COLO668 (cell line): ENCODE results near the gene CRHBP.
"Not testable (repeated sequence)": the region's sequence is repeated elsewhere in the genome, so short reads cannot be mapped to it uniquely, and the experiment has no call there.

Experiments used
- DNase-seq: peaks from one replicate; lab custom pipeline; 2025; ENCODE audit not compliant: unreplicated experiment; lab: John Stamatoyannopoulos, UW

Gene CRHBP, protein sequence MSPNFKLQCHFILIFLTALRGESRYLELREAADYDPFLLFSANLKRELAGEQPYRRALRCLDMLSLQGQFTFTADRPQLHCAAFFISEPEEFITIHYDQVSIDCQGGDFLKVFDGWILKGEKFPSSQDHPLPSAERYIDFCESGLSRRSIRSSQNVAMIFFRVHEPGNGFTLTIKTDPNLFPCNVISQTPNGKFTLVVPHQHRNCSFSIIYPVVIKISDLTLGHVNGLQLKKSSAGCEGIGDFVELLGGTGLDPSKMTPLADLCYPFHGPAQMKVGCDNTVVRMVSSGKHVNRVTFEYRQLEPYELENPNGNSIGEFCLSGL

DNA sequence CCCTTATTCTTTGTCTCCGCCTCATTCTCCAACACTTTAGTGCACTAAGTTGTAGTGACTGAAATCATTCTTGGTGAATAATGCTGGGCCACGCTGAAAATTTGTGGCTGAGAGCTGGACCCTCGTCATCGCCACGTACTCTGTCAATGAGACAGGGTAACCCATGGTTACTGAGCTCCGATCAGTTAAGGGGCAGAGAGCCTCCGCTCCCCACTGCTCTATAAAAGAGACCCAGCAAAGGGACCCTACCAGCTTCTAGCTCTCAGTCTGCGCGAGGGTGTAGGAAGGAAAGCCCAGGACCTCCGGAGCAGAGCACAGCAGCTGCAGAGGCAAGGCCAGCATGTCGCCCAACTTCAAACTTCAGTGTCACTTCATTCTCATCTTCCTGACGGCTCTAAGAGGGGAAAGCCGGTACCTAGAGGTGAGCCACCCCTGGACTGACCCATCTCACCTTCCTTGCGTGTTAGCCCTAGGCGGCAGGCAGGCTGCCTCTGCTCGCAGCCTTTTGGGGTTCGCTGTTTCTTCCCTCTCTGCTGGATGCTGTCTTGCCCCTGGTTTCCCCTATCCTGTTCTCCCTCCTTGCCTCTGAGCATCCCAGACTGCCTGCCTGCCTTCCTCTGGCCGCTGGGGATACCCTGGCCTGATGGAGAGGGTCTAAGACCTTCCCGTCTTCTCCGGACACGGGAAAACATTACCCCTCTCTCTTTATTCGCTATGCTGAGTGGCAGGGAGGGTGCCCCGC lies at the start of gene CRHBP:
Gene CRHBP, plus strand, starts transcription at position 251 of the 742 bp plus-strand sequence. Its CDS starts 90 bp downstream, at position 341.
- DNase-seq, result no peak

DNA sequence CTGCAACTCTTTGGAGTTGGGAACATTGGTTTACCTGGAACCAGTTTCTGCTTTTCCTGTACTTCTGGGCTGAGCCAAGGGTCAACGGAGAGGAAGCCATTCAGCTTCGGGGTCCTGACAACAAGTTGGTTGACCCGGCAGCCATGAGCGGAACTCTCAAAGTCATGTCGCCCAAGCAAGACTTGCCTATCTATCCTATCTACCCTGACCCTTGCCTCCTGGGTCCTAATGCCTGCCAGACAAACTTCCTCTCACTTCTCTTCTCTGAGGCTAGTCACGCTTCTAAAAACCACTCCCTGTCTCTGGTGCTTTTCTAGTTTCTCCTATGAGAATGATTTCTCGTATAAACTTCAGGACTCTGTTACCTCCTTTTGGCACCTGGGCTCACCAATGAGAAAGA lies 44.7 kb upstream of the CRHBP start:
- no peak for DNase-seq

DNA sequence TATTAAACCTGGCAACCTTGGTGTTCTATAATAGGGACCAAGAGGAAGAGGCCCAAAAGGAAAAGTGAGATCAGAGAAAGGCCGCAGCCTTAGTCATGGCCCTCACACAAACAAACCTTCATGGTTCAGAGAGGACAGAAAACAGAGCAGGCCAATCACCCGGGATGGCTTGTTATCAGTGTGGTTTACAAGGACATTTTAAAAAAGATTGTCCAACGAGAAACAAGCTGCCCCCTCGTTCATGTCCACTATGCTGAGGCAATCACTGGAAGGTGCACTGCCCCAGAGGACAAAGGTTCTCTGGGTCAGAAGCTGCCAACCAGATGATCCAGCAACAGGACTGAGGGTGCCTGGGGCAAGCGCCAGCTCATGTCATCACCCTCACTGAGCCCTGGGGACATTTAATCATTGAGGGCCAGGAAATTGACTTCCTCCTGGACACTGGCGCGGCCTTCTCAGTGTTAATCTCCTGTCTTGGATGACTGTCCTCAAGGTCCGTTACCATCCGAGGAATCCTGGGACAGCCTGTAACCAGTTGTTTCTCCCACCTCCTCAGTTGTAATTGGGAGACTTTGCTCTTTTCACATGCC lies 42.4 kb upstream of the CRHBP start:
- not testable (repeated sequence) for DNase-seq

DNA sequence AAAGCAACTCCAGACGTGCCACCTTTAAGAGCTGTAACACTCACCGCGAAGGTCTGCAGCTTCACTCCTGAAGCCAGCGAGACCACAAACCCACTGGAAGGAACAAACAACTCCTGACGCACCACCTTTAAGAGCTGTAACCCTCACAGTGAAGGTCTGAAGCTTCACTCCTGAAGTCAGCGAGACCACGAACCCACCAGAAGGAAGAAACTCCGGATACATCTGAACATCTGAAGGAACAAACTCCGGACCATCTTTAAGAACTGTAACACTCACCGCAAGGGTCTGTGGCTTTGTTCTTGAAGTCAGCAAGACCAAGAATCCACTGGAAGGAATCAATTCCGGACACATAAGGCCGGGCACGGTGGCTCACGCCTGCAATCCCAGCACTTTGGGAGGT lies 38.2 kb upstream of the CRHBP start:
- DNase-seq, result not testable (repeated sequence)

DNA sequence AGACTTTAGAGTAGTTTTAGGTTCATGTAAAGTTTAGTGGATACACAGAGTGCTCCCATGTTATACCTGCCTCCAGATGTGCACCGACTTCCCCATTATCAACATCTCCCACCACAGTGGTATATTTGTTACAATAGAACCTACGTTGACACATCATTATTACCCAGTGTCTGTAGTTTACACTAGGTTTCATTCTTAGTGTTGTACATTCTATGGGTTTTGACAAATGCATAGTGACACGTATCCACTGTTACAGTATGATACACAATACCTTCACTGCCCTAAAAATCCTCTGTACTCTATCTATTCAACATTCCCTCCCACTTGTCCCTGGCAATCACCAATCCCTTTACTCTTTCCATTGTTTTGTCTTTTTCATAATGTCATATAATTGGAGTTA lies 34.3 kb upstream of the CRHBP start:
- no peak for DNase-seq

DNA sequence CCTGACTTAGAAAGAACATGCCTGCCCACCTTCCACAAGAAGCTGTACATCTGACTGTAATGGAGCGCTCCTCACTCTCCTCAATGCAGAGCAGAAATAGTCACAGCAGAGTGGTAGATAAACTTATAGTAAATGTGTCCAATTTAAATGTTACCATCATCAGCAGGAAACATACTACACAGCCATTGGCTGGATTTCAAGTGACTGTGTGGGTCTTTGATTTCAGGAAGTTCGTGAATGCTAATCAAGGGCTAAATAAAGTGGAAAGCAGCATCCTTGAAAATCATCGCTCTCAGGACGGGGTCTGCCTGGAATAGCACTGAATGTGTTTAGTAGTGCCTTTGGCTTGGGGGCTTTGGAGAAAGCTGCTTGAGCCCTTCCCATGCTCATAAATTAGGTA lies 32.4 kb upstream of the CRHBP start:
- DNase-seq, result no peak

DNA sequence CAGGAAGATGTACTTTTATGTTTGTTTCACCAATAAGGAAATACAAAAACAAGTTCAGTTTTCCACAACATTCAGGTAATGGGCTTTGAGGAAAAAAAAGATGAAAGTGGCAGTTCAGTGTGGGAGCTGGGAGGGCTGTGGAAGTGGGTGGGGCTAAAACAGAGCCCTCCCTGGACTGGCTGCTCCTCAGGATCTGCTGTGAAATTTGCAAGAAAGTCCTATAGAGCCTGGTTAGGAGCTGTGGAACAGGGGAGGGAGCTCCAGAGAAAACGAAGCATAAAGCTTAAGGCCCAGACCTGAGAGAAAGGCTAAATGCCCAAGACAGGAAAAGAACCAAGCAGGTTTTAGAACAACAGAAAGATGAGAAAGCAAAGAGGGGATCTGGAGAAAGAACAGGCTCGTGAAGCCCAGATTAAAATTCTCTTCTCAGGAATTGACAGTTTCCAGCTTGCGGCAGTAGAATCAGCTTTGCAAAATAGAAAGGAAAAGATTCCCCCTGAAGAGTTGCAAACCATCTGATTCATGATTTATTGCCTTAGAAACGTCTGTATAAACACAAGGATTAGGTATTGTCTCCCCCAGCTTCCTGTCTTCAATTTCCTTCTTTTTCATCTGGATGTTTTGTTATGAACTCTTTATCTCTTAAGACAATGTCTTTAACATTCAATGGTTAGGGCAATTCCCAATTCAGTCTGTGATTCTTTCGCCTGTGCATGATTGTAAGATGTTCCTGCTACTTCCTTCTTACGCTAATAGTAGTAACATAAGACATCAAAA lies 26.3 kb upstream of the CRHBP start:
- no peak for DNase-seq

DNA sequence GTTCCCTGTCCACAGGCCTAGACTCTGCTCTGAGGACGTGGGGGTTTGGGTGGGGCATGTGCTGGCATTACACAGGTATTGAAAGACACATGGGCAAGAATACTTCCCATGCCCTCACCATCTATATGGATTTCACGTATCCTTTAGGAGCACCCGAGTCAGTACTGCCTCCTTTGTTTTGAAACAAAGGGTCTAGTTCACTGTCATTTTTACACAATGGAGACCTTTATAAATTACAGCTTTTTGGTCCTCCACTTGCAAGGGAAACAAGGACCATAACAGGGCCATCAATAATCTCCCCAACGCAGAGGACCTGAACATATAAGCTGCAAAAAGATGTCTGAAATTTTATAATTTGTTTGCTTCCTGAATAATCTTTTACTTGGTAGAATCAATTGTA lies 24.9 kb upstream of the CRHBP start:
- DNase-seq, result no peak

DNA sequence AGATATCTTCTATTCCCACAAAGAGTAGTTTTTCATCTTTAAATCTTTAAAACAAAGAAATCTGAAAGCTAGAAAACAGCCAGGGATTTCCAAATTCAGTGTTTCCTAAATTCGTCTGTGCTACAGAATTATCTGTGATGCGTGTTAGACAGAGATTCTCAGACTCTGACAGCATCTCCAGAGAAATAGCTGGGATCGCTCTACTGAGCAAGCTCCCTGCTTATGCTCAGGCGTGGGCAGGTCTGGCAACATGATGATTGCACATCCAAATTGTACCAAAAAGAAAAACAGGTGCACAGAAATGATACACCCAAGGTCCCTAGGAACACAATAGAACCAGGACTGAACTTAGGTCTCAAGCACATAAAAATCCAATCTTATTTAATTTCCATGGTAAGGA lies 22.8 kb upstream of the CRHBP start:
- DNase-seq, result no peak

DNA sequence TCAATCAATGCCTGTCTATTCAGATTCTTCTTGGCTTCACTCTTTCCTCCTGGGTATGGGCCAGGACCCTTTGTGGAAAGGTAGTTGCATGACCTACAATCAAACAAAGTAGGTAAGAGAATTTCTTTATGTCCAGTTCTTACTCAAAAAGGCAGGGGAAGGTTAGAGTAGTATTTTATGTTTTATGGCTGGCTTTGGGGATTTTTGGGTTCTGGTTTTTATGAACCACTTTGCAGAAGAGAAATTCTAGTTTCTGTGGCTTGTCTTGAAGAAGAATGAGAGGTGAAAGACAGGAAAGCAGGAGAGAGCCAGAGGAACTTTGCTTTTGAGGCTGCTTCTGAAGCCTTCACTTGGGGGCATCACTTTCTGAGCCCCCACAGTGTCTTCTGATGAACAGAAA lies 14.7 kb upstream of the CRHBP start:
- DNase-seq, result no peak

DNA sequence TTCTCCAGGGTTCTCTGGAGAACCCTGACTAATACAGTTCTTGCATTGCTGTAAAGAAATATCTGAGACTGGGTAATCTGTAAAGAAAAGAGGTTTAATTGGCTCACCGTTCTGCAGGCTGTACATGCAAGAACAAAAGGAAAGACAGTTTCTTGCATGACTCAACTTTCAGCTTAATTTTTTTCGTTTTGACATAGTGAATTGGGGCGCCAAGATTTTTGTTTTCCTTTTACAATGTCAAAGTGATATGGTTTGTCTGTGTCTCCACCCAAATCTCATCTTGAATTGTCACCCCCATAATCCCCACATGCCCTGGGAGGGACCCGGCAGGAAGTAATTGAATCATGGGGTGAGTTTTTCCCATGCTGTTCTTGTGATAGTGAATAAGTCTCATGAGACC lies 11.8 kb upstream of the CRHBP start:
- DNase-seq, result no peak

DNA sequence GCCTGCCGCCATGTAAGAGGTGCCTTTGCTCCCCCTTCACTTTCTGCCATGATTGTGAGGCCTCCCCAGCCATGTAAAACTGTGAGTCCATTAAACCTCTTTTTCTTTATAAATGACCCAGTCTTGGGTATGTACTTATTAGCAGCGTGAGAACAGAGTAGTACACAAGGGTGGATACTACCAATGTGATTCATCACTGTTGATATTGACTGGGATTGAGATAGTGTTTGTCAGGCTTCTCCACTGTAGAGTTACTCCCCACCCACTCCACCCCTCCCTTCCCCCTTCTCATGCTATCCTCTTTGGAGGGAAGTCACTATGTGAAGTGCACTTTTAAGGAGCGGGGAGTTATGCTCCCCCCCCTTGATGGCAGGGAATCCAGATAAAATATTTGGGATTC lies 11.4 kb upstream of the CRHBP start:
- no peak for DNase-seq

DNA sequence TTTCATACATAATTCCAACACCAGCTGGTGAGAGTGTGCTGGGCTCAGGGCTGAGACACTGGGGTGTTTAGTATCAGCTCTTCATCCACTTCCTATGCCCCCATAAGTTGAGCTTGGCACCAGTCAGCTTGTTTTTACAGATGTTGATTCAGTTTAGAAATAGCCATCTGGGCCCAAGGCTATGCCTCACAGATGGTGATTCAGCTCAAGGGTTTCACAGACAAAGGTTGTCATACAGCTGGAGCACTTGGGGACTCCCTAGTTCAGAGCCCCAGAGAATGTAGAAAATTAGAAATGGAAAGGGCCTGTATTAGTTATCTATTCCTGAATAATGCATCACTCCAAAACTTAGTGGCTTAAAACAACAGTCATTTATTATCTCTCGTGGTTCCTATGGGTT lies 10.3 kb upstream of the CRHBP start:
- DNase-seq, result no peak

DNA sequence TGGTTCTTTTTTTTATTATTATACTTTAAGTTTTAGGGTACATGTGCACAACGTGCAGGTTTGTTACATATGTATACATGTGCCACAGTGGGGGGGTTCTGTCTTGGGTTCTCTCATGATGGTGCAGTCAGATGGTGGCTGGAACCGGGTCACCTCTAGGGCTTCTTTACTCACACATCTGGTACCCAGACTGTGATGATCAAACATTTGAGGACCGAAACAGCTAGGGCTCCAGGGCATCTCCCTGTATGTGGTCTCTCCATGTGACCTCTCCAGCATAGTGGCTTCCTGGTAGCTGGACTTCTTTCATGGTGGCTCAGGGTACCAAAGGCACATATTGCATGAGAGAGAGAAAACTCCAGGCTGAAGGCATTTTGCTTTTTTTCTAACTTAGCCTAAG lies 9.8 kb upstream of the CRHBP start:
- no peak for DNase-seq

DNA sequence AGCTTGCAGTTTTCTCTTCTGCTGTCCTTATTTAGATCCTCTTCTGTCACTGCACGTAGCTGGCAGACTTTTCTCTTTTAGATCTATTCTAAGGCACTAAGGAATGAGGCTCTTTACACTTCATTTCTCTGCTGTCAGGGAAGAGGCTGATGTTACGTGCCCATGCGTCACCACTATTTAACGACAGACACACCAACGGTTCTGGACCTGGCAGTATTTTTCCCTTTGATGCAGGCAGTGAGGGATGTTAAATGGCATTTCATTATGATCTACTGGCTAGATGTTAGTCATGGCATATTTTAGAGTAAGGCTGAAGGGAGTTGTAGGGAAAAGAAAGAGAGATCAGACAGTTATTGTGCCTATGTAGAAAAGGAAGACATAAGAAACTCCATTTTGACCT lies 8.2 kb upstream of the CRHBP start:
- DNase-seq, result no peak

DNA sequence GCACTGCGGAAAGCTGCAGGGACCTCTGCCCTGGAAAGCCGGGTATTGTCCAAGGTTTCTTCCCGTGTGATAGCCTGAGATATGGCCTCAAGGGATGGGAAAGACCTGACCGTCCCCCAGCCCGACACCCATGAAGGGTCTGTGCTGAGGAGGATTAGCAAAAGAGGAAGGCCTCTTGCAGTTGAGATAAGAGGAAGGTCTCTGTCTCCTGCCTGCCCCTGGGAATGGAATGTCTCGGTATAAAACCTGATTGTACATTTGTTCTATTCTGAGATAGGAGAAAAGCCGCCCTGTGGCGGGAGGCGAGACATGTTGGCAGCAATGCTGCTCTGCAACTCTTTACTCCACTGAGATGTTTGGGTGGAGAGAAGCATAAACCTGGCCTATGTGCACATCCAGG lies 7.6 kb upstream of the CRHBP start:
- not testable (repeated sequence) for DNase-seq

DNA sequence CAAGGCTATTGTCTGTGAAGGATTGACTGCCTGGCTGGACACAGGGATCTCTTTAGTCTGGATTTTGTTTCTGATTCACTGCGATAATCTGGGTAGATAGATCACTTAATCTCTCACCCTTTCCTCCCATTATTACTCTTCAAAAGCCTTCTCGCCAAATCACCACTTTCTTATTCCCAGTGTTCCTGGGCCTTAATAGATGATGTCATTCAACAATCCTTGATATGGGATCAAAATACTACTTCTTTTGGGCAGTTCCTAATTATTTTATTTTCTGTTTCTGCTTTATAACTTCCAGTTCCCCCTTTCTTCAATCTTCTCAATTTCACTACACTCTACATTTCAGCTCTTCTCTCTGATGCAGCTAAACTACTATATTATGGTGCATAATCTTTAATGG lies 6.8 kb upstream of the CRHBP start:
- DNase-seq, result no peak

DNA sequence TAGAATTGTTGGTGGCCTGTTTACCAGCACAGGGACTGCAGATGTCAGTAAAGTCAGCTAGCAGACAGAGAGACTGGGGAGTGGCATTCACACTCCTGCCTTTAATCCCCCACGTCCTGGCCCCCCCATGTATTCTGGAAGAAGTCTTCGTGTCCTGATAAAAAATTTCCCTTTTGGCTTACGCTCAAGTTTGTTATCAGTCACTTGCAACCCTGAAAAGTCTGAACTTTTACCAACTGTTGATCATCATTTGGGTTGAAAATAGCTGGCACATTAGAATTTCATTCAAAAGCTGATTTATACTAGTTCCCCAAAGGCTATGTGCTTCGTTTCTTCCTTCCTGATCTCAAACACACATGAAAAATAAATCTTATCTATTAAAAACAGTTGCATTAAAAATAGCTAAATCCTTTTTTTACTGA lies 5.8 kb upstream of the CRHBP start:
- DNase-seq, result no peak

DNA sequence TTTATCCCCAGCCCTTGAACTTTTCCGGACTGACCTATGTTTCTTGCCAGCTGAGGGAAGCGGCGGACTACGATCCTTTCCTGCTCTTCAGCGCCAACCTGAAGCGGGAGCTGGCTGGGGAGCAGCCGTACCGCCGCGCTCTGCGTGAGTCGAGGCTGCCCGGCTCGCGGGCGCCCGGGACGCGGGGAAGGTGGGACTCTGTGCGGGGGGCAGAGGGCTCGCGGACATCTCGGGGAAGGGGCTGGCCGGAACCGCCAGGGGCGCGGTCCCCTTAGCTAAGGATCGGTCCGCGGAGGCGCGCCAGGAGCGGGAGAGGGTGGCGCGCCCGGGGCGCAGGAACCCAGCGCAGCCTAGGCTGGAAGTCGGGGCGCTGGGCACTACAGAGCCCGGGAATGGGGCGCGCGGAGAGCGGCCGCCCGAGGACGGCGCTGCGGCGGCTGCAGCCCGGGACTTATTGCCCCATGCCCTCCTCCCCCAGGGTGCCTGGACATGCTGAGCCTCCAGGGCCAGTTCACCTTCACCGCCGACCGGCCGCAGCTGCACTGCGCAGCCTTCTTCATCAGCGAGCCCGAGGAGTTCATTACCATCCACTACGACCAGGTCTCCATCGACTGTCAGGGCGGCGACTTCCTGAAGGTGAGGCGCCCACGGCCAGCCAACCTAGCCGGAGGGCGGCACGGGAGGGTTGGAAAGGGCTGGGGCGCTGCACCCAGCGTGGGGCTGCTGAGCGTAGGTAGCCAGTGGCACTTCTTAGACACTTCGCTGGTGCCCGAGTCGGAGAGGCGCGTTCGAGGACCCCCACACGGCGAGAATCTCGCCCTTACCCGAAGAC lies 922 bp downstream of the CRHBP start:
- no peak for DNase-seq

DNA sequence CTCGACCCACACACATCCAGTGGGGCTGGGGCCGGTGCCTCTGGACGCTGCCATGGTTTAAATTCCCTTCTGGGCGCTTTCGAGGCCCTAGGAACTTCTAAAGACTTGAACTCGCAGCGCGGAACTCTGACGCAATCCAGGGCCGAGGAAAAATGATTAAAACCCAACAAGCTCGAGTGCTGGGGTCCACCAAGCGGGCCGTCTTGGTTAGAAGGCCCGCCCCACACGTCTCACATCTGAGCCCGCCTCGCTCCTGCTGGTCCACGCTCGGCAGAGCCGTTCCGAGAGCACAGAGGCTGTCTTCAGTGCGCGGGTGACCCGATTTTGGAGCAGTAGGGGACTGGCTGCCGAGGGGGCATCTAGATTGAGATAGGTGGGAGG lies 1.5 kb downstream of the CRHBP start:
- DNase-seq, result no peak

DNA sequence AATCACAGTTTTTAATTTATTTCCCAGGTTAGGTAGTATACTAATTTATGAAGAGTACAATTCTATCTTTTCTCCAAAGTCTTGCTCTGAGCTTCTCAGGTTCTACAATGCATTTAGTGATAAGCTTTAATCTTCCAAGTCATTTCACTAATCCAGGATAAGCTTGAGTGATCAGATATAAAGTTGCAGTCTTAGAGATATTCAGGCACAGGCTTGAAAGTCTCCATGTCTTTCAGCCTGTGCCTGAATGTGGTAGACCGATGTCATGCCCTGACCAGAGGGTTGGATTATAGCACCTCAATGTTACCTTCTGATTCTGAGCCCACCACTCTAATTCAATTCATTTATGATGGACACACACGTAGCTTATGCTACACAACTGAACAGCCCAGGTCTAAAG lies 3.2 kb downstream of the CRHBP start:
- no peak for DNase-seq
